Neural progenitor cell (in vitro differentiated cells): ENCODE results near the gene EIF5A. TPM values are rescaled to one million over a fixed set of nuclear protein-coding genes. Genes with fewer than 3 reads are reported as not detected.
A peak's percentile ranks its signal among the peaks of the same experiment; 100 is the strongest.

Experiments
- DNase-seq: peaks from one replicate; pipeline ENCODE4 v3.0.0-alpha.2; 2016; ENCODE audit warnings: low spot score
- H2AFZ ChIP-seq: fragments of 200-600 bp; sonication (generic); replicated peaks from 2 replicates; pipeline ENCODE4 v1.6.1; 2016; ENCODE audit warnings: antibody characterized with exemption
- H3F3A ChIP-seq: fragments of 200-600 bp; sonication (generic); 2 replicates; pipeline ENCODE4 v1.6.1; 2016; ENCODE audit warnings: antibody characterized with exemption, low read depth
- H3K27ac ChIP-seq: fragments of 200-600 bp; sonication (generic); 2 replicates; pipeline ENCODE4 v1.5.1; 2016; ENCODE audit warnings: mild to moderate bottlenecking
- H3K27me3 ChIP-seq: fragments of 200-600 bp; sonication (generic); 2 replicates; pipeline ENCODE4 v1.6.1; 2016; ENCODE audit warnings: mild to moderate bottlenecking, moderate library complexity
- H3K36me3 ChIP-seq: fragments of 200-600 bp; sonication (generic); 2 replicates; pipeline ENCODE4 v1.5.1; 2016
- H3K4me1 ChIP-seq: fragments of 200-600 bp; sonication (generic); 2 replicates; pipeline ENCODE4 v1.6.1; 2016; ENCODE audit warnings: mixed run types
- H3K4me2 ChIP-seq: fragments of 200-600 bp; sonication (generic); 2 replicates; pipeline ENCODE4 v1.6.1; 2016
- H3K4me3 ChIP-seq: fragments of 200-600 bp; sonication (generic); 2 replicates; pipeline ENCODE4 v1.5.1; 2016
- H3K79me2 ChIP-seq: fragments of 200-600 bp; sonication (generic); 2 replicates; pipeline ENCODE4 v1.6.1; 2016; ENCODE audit warnings: low read depth
- H3K9ac ChIP-seq: fragments of 200-600 bp; sonication (generic); 2 replicates; pipeline ENCODE4 v1.6.1; 2016
- H3K9me3 ChIP-seq: fragments of 200-600 bp; sonication (generic); 2 replicates; pipeline ENCODE4 v1.5.1; 2016; ENCODE audit warnings: low read depth
- H4K20me1 ChIP-seq: fragments of 200-600 bp; sonication (generic); 2 replicates; pipeline ENCODE4 v1.6.1; 2016; ENCODE audit warnings: low read depth
- H3K27ac Mint-ChIP-seq: 3 replicates; pipeline ENCODE4 v1.8.0; 2021; ENCODE audit warnings: mixed read lengths
- H3K27me3 Mint-ChIP-seq: 2 replicates; pipeline ENCODE4 v1.8.0; 2022; ENCODE audit warnings: low read depth, mild to moderate bottlenecking, inconsistent platforms, moderate library complexity, mixed read lengths; ENCODE audit not compliant: insufficient read depth
- H3K36me3 Mint-ChIP-seq: 3 replicates; pipeline ENCODE4 v1.8.0; 2021; ENCODE audit warnings: mixed read lengths
- H3K4me1 Mint-ChIP-seq: 3 replicates; pipeline ENCODE4 v1.8.0; 2021; ENCODE audit warnings: mixed read lengths
- H3K4me3 Mint-ChIP-seq: 3 replicates; pipeline ENCODE4 v1.8.0; 2021; ENCODE audit warnings: mild to moderate bottlenecking, moderate library complexity, mixed read lengths
- H3K9me3 Mint-ChIP-seq: 3 replicates; pipeline ENCODE4 v1.8.0; 2020; ENCODE audit warnings: mixed read lengths
- CTCF ChIP-seq: fragments of 200-600 bp; sonication (generic); IDR thresholded peaks from 2 replicates; pipeline ENCODE4 v1.5.1; 2017; ENCODE audit warnings: antibody characterized with exemption, mild to moderate bottlenecking
- EZH2 ChIP-seq: fragments of 200-600 bp; sonication (generic); IDR thresholded peaks from 2 replicates; pipeline ENCODE4 v1.6.1; 2017; ENCODE audit warnings: antibody characterized with exemption, mild to moderate bottlenecking, moderate library complexity
- EZH2phosphoT487 ChIP-seq: fragments of 200-600 bp; sonication (generic); IDR thresholded peaks from 2 replicates; pipeline ENCODE4 v1.6.1; 2017; ENCODE audit warnings: antibody characterized with exemption
- total RNA-seq: library from RNA; depleted of rRNA; stranded (reverse); fragments of >200 nt; gene quantifications from 2 replicates; pipeline ENCODE4 v1.2.3, GENCODE V29; 2015; ENCODE audit warnings: low replicate concordance

The EIF5A gene
- total RNA-seq, 1 donor from 2014 or later: 251 TPM

- Histone ChIP-seq H3K79me2 (no peaks in the 10 kb centered on the region), H3K9me3 (no peaks in the 10 kb centered on the region), H2AFZ (no peak overlapping the region), H3K27me3 (peaks cover 8% of the 10 kb centered on the region), H3K27ac (no peak overlapping the region), H4K20me1 (peaks cover 7% of the 10 kb centered on the region), H3K36me3 (no peaks in the 10 kb centered on the region), H3K4me1 (peaks cover 6% of the 10 kb centered on the region), H3F3A (peaks cover 38% of the 10 kb centered on the region), H3K4me2 (no peak overlapping the region), H3K4me3 (no peak overlapping the region), H3K9ac (no peak overlapping the region)
- Mint-ChIP-seq H3K9me3 (no peaks in the 10 kb centered on the region), H3K27me3 (peaks cover 8% of the 10 kb centered on the region), H3K4me3 (peak overlapping the region; percentile 84), H3K4me1 (peaks cover 48% of the 10 kb centered on the region), H3K36me3 (no peaks in the 10 kb centered on the region), H3K27ac (peak overlapping the region; percentile 97)
- TF ChIP-seq EZH2phosphoT487 (no peak), CTCF (no peak), EZH2 (no peak)
- peak; percentile 62 for DNase-seq
Measured at GRCh38 chr17:7354262-7354843, 46.9 kb downstream of the EIF5A start.

- Histone ChIP-seq H2AFZ (no peak within 1 kb of the TSS), H3K4me1 (no peaks in the 10 kb centered on the region), H3K9ac (no peak within 1 kb of the TSS), H3K9me3 (no peaks in the 10 kb centered on the region), H3K27me3 (peaks cover 8% of the 10 kb centered on the region), H3K4me3 (no peak within 1 kb of the TSS), H3K36me3 (no peaks in the 10 kb centered on the region), H3K79me2 (no peaks in the 10 kb centered on the region), H3F3A (peaks cover 31% of the 10 kb centered on the region), H3K27ac (no peak within 1 kb of the TSS), H3K4me2 (no peak within 1 kb of the TSS), H4K20me1 (no peaks in the 10 kb centered on the region)
- no peak for TF ChIP-seq EZH2phosphoT487
- no peak for TF ChIP-seq EZH2
- TF ChIP-seq CTCF: no peak
- no peak for DNase-seq
- H3K27ac Mint-ChIP-seq: peak within 1 kb of the TSS; percentile 97
- H3K9me3 Mint-ChIP-seq: no peaks in the 10 kb centered on the region
- no peaks in the 10 kb centered on the region for H3K36me3 Mint-ChIP-seq
- peaks cover 4% of the 10 kb centered on the region for H3K27me3 Mint-ChIP-seq
- peak within 1 kb of the TSS; percentile 84 for H3K4me3 Mint-ChIP-seq
- peaks cover 41% of the 10 kb centered on the region for H3K4me1 Mint-ChIP-seq
Measured at GRCh38 chr17:7355053-7355452, 47.6 kb downstream of the EIF5A start, which contains the start of gene TMEM95. Gene TMEM95, plus strand, starts transcription at chr17:7355156. Its CDS starts 49 bp downstream, at chr17:7355205.

GRCh38 chr17:7355573-7355972, 48.1 kb downstream of the EIF5A start:
- Histone ChIP-seq H3K9ac (no peak overlapping the region), H3K4me3 (no peak overlapping the region), H3K9me3 (no peaks in the 10 kb centered on the region), H3K79me2 (no peaks in the 10 kb centered on the region), H3K27ac (no peak overlapping the region), H3K4me2 (no peak overlapping the region), H3K36me3 (no peaks in the 10 kb centered on the region), H3K27me3 (peaks cover 7% of the 10 kb centered on the region), H3F3A (peaks cover 26% of the 10 kb centered on the region), H2AFZ (no peak overlapping the region), H4K20me1 (no peaks in the 10 kb centered on the region), H3K4me1 (no peaks in the 10 kb centered on the region)
- peaks cover 4% of the 10 kb centered on the region for H3K27me3 Mint-ChIP-seq
- no peak for TF ChIP-seq EZH2
- no peak for TF ChIP-seq EZH2phosphoT487
- no peak for TF ChIP-seq CTCF
- no peaks in the 10 kb centered on the region for H3K9me3 Mint-ChIP-seq
- H3K4me3 Mint-ChIP-seq: peak overlapping the region; percentile 60
- H3K36me3 Mint-ChIP-seq: no peaks in the 10 kb centered on the region
- no peak for DNase-seq
- H3K27ac Mint-ChIP-seq: no peak overlapping the region
- peaks cover 38% of the 10 kb centered on the region for H3K4me1 Mint-ChIP-seq
